ENCODE data around the gene SLC43A2.

Gene SLC43A2

DNA sequence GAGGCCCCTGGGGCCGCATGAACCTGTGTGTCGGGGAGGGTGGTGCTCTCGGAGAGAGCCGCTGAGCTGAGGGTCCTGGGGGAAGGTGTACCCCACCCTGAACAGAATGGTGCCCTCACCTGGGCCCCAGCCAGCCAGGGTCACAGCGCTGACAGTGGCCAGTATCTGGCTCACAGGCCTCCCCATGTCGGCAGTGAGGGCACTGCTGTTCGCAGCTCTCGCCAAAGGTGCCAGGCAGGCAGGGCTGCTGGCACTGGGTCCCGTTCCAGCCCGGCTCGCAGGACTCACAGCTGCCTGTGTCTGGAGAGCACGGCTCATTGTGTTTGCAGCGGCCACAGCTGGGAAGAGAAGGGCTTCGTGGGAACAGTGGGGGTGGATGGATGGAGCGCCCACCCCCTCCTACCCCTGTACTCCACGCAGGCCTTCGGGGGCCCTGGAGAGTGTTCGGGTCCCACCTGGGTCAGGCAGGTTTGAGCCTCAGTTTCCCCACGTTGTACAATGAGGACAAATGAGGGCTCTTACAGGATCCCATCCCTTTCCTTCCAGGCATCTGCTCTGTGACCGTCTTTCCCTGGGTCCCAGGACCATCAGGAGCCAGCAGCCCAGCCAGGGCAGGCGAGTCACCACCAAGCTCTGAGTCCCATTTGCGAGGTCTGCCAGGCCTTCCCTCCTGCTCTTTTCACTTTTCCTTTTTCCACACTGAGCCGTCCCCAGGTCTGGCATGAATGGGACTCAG, 11.9 kb upstream of the SLC43A2 start:
- Histone ChIP-seq H4K20me1 (ENCODE audit: insufficient read depth, low read length) (peaks cover 3% of the 10 kb centered on the region; the same call in 1 of the 2 replicates), H3K27ac (ENCODE audit: low read length) (no peak overlapping the region), H3K9ac (ENCODE audit: low read depth, low read length) (no peak overlapping the region), H3K79me2 (ENCODE audit: insufficient read depth, low read length) (no peaks in the 10 kb centered on the region), H3K36me3 (ENCODE audit: insufficient read depth, low read length) (no peaks in the 10 kb centered on the region), H3K4me3 (ENCODE audit: low read depth in 1 of 2, low read length in 2 of 2) (no peak overlapping the region), H2AFZ (ENCODE audit: low read depth, low read length) (no peak overlapping the region), H3K4me2 (ENCODE audit: insufficient read depth, low read length) (no peak overlapping the region), H3K27me3 (ENCODE audit: insufficient read depth, low read length, poor library complexity) (peaks cover 4% of the 10 kb centered on the region), H3K4me1 (ENCODE audit: insufficient read depth, low read length) (peaks cover 5% of the 10 kb centered on the region), H3K9me3 (ENCODE audit: insufficient read depth, low read length, severe bottlenecking) (no peaks in the 10 kb centered on the region)
- TF ChIP-seq, protein P1, sequence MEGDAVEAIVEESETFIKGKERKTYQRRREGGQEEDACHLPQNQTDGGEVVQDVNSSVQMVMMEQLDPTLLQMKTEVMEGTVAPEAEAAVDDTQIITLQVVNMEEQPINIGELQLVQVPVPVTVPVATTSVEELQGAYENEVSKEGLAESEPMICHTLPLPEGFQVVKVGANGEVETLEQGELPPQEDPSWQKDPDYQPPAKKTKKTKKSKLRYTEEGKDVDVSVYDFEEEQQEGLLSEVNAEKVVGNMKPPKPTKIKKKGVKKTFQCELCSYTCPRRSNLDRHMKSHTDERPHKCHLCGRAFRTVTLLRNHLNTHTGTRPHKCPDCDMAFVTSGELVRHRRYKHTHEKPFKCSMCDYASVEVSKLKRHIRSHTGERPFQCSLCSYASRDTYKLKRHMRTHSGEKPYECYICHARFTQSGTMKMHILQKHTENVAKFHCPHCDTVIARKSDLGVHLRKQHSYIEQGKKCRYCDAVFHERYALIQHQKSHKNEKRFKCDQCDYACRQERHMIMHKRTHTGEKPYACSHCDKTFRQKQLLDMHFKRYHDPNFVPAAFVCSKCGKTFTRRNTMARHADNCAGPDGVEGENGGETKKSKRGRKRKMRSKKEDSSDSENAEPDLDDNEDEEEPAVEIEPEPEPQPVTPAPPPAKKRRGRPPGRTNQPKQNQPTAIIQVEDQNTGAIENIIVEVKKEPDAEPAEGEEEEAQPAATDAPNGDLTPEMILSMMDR (IDR thresholded peaks at IDR 0.05; ENCODE audit: borderline replicate concordance, extremely low read depth, low read length, poor library complexity, severe bottlenecking): no peak
- TF ChIP-seq EZH2 (IDR thresholded peaks at IDR 0.05; ENCODE audit: borderline replicate concordance, low read depth, low read length, severe bottlenecking): no peak
- DNase-seq: no peak
- ATAC-seq (ENCODE audit: insufficient read depth, low read depth): no peak

DNA sequence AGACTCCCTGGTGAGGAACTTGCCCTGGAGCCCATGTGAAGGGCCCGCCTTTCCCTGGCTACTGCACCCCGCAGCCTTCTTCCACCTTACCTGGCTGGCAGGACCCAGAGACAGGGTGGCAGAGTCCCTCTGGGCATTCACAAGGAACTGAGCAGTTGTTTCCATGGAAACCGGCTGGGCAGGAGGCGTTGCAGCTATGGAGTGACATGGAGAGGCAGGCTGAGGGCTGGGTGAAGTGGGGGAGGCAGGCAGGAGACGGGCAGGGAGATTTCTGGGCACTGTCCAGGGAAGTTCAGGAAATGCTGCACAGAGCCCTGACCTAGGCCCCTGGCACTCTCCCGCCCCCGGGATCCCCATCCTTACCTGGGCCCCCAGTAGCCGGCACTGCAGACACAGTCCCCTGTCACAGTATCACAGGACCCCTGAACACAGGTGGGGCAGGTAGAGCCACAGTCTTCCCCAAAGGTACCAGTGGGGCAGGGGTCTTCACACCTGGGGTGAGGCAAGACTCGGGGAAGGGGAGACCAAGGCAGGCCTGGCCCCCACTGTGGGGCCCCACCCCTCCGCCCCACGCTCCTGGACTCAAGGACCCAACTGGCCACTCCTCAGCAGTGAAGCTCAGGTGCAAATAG, 11.0 kb upstream of the SLC43A2 start:
- H3K27me3 ChIP-seq (ENCODE audit: insufficient read depth, low read length, poor library complexity): peaks cover 4% of the 10 kb centered on the region
- peaks cover 5% of the 10 kb centered on the region for H3K4me1 ChIP-seq (ENCODE audit: insufficient read depth, low read length)
- H2AFZ ChIP-seq (ENCODE audit: low read depth, low read length): no peak overlapping the region
- DNase-seq (no peak), ATAC-seq (ENCODE audit: insufficient read depth, low read depth) (no peak)
- H3K9ac ChIP-seq (ENCODE audit: low read depth, low read length): no peak overlapping the region
- H4K20me1 ChIP-seq (ENCODE audit: insufficient read depth, low read length): peaks cover 3% of the 10 kb centered on the region; the same call in 1 of the 2 replicates
- H3K79me2 ChIP-seq (ENCODE audit: insufficient read depth, low read length): no peaks in the 10 kb centered on the region
- no peaks in the 10 kb centered on the region for H3K36me3 ChIP-seq (ENCODE audit: insufficient read depth, low read length)
- no peak overlapping the region for H3K4me2 ChIP-seq (ENCODE audit: insufficient read depth, low read length)
- no peaks in the 10 kb centered on the region for H3K9me3 ChIP-seq (ENCODE audit: insufficient read depth, low read length, severe bottlenecking)
- no peak overlapping the region for H3K4me3 ChIP-seq (ENCODE audit: low read depth in 1 of 2, low read length in 2 of 2)
- no peak overlapping the region for H3K27ac ChIP-seq (ENCODE audit: low read length)
- no peak for TF ChIP-seq EZH2 (IDR thresholded peaks at IDR 0.05; ENCODE audit: borderline replicate concordance, low read depth, low read length, severe bottlenecking)
- TF ChIP-seq, protein P1 (IDR thresholded peaks at IDR 0.05; ENCODE audit: borderline replicate concordance, extremely low read depth, low read length, poor library complexity, severe bottlenecking): no peak

DNA sequence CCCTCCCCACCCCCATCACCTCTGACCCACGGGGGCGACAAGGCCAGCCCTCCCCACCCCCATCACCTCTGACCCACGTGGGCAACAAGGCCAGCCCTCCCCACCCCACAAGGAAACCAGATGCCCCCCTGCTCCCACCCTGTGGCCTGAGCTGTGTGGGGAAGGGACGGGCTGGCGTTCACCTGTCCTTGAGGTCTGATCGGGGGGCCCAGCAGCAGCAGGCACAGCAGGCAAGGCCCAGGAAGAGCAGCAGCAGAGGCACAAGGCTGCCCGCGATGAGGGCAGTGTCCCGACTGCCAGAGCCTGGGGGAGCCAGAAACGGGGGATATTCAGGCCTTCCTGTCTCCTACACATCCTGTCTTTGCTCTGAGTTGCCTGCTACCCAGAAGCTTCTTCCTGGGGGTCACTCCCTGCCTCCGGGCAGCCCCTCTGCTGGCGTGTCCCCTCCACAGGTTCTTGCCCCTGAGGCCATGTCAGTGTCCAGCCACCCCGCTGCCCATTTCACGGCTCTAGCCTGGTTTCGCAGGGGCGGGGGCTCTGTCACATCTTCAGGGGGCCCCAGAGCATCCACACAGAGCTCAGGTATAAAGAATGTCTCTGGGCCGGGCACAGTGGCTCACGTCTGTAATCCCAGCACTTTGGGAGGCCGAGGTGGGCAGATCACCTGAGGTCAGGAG, 10.1 kb upstream of the SLC43A2 start:
- no peak overlapping the region for H3K4me2 ChIP-seq (ENCODE audit: insufficient read depth, low read length)
- no peak for ATAC-seq (ENCODE audit: insufficient read depth, low read depth)

More for the DNA sequence above, 10.1 kb upstream of the SLC43A2 start:
- Histone ChIP-seq H3K36me3 (ENCODE audit: insufficient read depth, low read length) (no peaks in the 10 kb centered on the region), H3K9me3 (ENCODE audit: insufficient read depth, low read length, severe bottlenecking) (no peaks in the 10 kb centered on the region), H3K27ac (ENCODE audit: low read length) (no peak overlapping the region), H3K27me3 (ENCODE audit: insufficient read depth, low read length, poor library complexity) (peaks cover 4% of the 10 kb centered on the region), H3K4me3 (ENCODE audit: low read depth in 1 of 2, low read length in 2 of 2) (no peak overlapping the region), H3K4me1 (ENCODE audit: insufficient read depth, low read length) (peaks cover 5% of the 10 kb centered on the region), H2AFZ (ENCODE audit: low read depth, low read length) (no peak overlapping the region), H3K9ac (ENCODE audit: low read depth, low read length) (no peak overlapping the region), H4K20me1 (ENCODE audit: insufficient read depth, low read length) (no peaks in the 10 kb centered on the region), H3K79me2 (ENCODE audit: insufficient read depth, low read length) (no peaks in the 10 kb centered on the region)
- TF ChIP-seq EZH2 (IDR thresholded peaks at IDR 0.05; ENCODE audit: borderline replicate concordance, low read depth, low read length, severe bottlenecking): no peak
- TF ChIP-seq, protein P1 (IDR thresholded peaks at IDR 0.05; ENCODE audit: borderline replicate concordance, extremely low read depth, low read length, poor library complexity, severe bottlenecking): no peak
- DNase-seq: no peak

All from DND-41 (cell line).